Prostate gland (tissue), 2 donors: Measurements from ENCODE around the gene KCP. TPM values are rescaled to one million over a fixed set of nuclear protein-coding genes. Genes with fewer than 3 reads are reported as not detected.

Experiments used
- DNase-seq: peaks from one replicate; pipeline ENCODE4 v3.0.0-alpha.2; 2019; ENCODE audit warnings: low spot score
- H3K27ac ChIP-seq, 2 donors: fragments of 200-600 bp; sonication (generic); 2 replicates each; pipeline ENCODE4 v1.5.1; 2017 to 2019
- H3K27me3 ChIP-seq: fragments of 200-600 bp; sonication (generic); replicated peaks from 2 replicates; pipeline ENCODE4 v1.5.1; 2019; ENCODE audit not compliant: insufficient read depth
- H3K36me3 ChIP-seq, 2 donors: fragments of 200-600 bp; sonication (generic); 1 replicate in 1 of 2; 2 replicates in 1 of 2; pipeline versions ENCODE4 v1.5.1 to v1.8.1; 2017 to 2019
- H3K4me1 ChIP-seq: fragments of 200-600 bp; sonication (generic); replicated peaks from 2 replicates; pipeline ENCODE4 v1.5.1; 2019
- H3K4me3 ChIP-seq, 2 donors: fragments of 200-600 bp; sonication (generic); 2 replicates each; pipeline ENCODE4 v1.5.1; 2017 to 2019
- H3K9me3 ChIP-seq: fragments of 200-600 bp; sonication (generic); 2 replicates; pipeline ENCODE4 v1.5.1; 2017
- CTCF ChIP-seq, 4 experiments: fragments of 200-600 bp in 2 of 4; fragments of 450-650 bp in 2 of 4; sonication (generic) in 2 of 4; IDR thresholded peaks; 1 replicate in 3 of 4; 2 replicates in 1 of 4; pipeline ENCODE4 v1.5.1; 2016 to 2019; ENCODE audit warnings: antibody characterized with exemption in 4 of 4, mild to moderate bottlenecking in 2 of 4, moderate library complexity in 2 of 4
- POLR2A ChIP-seq: fragments of 450-650 bp; IDR thresholded peaks from one replicate; pipeline ENCODE4 v1.6.1; 2016; ENCODE audit warnings: antibody characterized with exemption, mild to moderate bottlenecking
- POLR2AphosphoS5 ChIP-seq: sonication (generic); formaldehyde crosslinking; IDR thresholded peaks from one replicate; pipeline ENCODE4 v1.6.1; 2017; ENCODE audit warnings: antibody characterized with exemption
- WGBS: methylation state at CpG from one replicate; pipeline ENCODE4 v1.1.5; 2018; 5-methylcytosine and 5-hydroxymethylcytosine counted together
- intact Hi-C: fragments of 100-400 bp; cut with DNase I; formaldehyde crosslinking; loops from one replicate; pipeline ENCODE4 v1.14.2; 2022
- total RNA-seq, 2 donors: library from RNA; depleted of rRNA; stranded (reverse); fragments of >200 nt; gene quantifications; one replicate each; pipeline ENCODE4 v1.1.0, GENCODE V29; 2016

KCP gene
- total RNA-seq, 2 donors from 2014 or later, result 0.45 TPM; not detected in 1

GRCh38 chr7:128830231-128831177 lies 80.0 kb downstream of the KCP start, which contains the start of gene FLNC:
Gene FLNC, plus strand, starts transcription at chr7:128830406. Its CDS starts 232 bp downstream, at chr7:128830638.
- peak within 1 kb of the TSS; percentile 41 to 43 for H3K4me3 ChIP-seq
- H3K9me3 ChIP-seq, result no peaks in the 10 kb centered on the region
- H3K4me1 ChIP-seq, result no peaks in the 10 kb centered on the region
- 6% methylated on average over 52 of the region's 109 CpGs for WGBS
- intact Hi-C loops, result loop anchor here (2.0 to 5.0 kb wide), 2 partner anchors 74 to 93 kb away; partner anchors contain the start of gene CALU
- no peaks in the 10 kb centered on the region for H3K36me3 ChIP-seq
- no peak for DNase-seq
- H3K27ac ChIP-seq, result peak within 1 kb of the TSS; percentile 74 to 78
- H3K27me3 ChIP-seq, result no peaks in the 10 kb centered on the region
- TF ChIP-seq POLR2AphosphoS5 (no peak), CTCF (IDR thresholded peaks at IDR 0.05) (no peak), POLR2A (no peak)

GRCh38 chr7:128829391-128830166 lies 80.9 kb downstream of the KCP start:
- intact Hi-C loops, result loop anchor here (2.0 to 5.0 kb wide), 3 partner anchors 37 to 92 kb away; partner anchors contain the start of genes CALU and CCDC136
- Histone ChIP-seq H3K9me3 (no peaks in the 10 kb centered on the region), H3K4me3 (peak overlapping the region; percentile 41 to 43), H3K27ac (peak overlapping the region; percentile 54 to 71), H3K4me1 (no peaks in the 10 kb centered on the region), H3K36me3 (no peaks in the 10 kb centered on the region), H3K27me3 (no peaks in the 10 kb centered on the region)
- DNase-seq, result no peak
- TF ChIP-seq CTCF (IDR thresholded peaks at IDR 0.05), result no peak
- TF ChIP-seq POLR2AphosphoS5, result no peak
- TF ChIP-seq POLR2A, result no peak
- WGBS, result 26% methylated on average over 13 of the region's 13 CpGs

GRCh38 chr7:128827971-128828711 lies 82.4 kb downstream of the KCP start:
- WGBS, result 72% methylated on average over 10 of the region's 10 CpGs
- H3K9me3 ChIP-seq, result no peaks in the 10 kb centered on the region
- no peaks in the 10 kb centered on the region for H3K36me3 ChIP-seq
- no peak for DNase-seq
- H3K27ac ChIP-seq, result peak overlapping the region; percentile 62 to 71
- H3K4me3 ChIP-seq, result no peak overlapping the region
- no peaks in the 10 kb centered on the region for H3K4me1 ChIP-seq
- H3K27me3 ChIP-seq, result no peaks in the 10 kb centered on the region
- intact Hi-C loops, result loop anchor here (5.0 kb wide), 1 partner anchor 36 kb away; the partner anchor contains the start of gene CCDC136
- TF ChIP-seq CTCF (IDR thresholded peaks at IDR 0.05) (no peak), POLR2A (no peak), POLR2AphosphoS5 (peak; percentile 8)

GRCh38 chr7:128827248-128827958 lies 83.1 kb downstream of the KCP start:
- peak overlapping the region; percentile 62 to 71 for H3K27ac ChIP-seq
- intact Hi-C loops, result loop anchor here (5.0 kb wide), 1 partner anchor 35 kb away; the partner anchor contains the start of gene CCDC136
- WGBS, result 68% methylated on average over 15 of the region's 17 CpGs
- H3K4me1 ChIP-seq, result no peaks in the 10 kb centered on the region
- no peak overlapping the region for H3K4me3 ChIP-seq
- no peaks in the 10 kb centered on the region for H3K27me3 ChIP-seq
- no peak for TF ChIP-seq CTCF (IDR thresholded peaks at IDR 0.05)
- peak; percentile 37 for TF ChIP-seq POLR2AphosphoS5
- no peaks in the 10 kb centered on the region for H3K9me3 ChIP-seq
- DNase-seq, result no peak
- H3K36me3 ChIP-seq, result no peaks in the 10 kb centered on the region
